BLaER1 treated with 17β-estradiol and CSF1 and Interleukin-3, amounts not matched to agents 10 nM and 100 nM (cell line): Measurements from ENCODE around the gene PRKD1.
"Not testable (repeated sequence)": the region's sequence is repeated elsewhere in the genome, so short reads cannot be mapped to it uniquely, and the experiment has no call there.

Experiments
- H3K27ac ChIP-seq, 11 experiments: shearing (Covaris generic); formaldehyde crosslinking; 2 replicates each; pipeline ENCODE4 v1.8.1; 2022
- H3K27me3 ChIP-seq, 11 experiments: shearing (Covaris generic); formaldehyde crosslinking; 2 replicates each; pipeline ENCODE4 v1.8.1; 2022
- H3K36me3 ChIP-seq, 11 experiments: shearing (Covaris generic); formaldehyde crosslinking; 2 replicates each; pipeline ENCODE4 v1.8.1; 2022
- H3K4me1 ChIP-seq, 10 experiments: shearing (Covaris generic); formaldehyde crosslinking; 2 replicates each; pipeline ENCODE4 v1.8.1; 2022
- H3K4me2 ChIP-seq, 11 experiments: shearing (Covaris generic); formaldehyde crosslinking; 2 replicates each; pipeline ENCODE4 v1.8.1; 2022
- H3K4me3 ChIP-seq, 10 experiments: shearing (Covaris generic); formaldehyde crosslinking; 2 replicates each; pipeline ENCODE4 v1.8.1; 2022
- H3K9ac ChIP-seq, 11 experiments: shearing (Covaris generic); formaldehyde crosslinking; 2 replicates each; pipeline ENCODE4 v1.8.1; 2022
- H3K9me3 ChIP-seq, 11 experiments: shearing (Covaris generic); formaldehyde crosslinking; replicated peaks in 1 of 11; 2 replicates each; pipeline ENCODE4 v1.8.1; 2022
- H4K20me1 ChIP-seq, 11 experiments: shearing (Covaris generic); formaldehyde crosslinking; 2 replicates each; pipeline ENCODE4 v1.8.1; 2022
- Cebpa-rat ChIP-seq, 11 experiments: shearing (Covaris generic); IDR thresholded peaks; 2 replicates each; pipeline ENCODE4 v1.8.1; 2022

The PRKD1 gene

GRCh38 chr14:29724991-29725390 lies 202.7 kb downstream of the PRKD1 start:
- no peak for TF ChIP-seq Cebpa-rat (IDR thresholded peaks at IDR 0.05)
- Histone ChIP-seq H3K36me3 (no peaks in the 10 kb centered on the region), H3K4me3 (no peak overlapping the region), H3K4me2 (no peak overlapping the region), H3K27ac (no peak overlapping the region), H3K27me3 (no peaks in the 10 kb centered on the region), H3K9ac (no peak overlapping the region), H3K4me1 (no peaks in the 10 kb centered on the region; a peak in 1 of 20 replicates), H3K9me3 (no peaks in the 10 kb centered on the region), H4K20me1 (no peaks in the 10 kb centered on the region)

- no peak overlapping the region for H3K9ac ChIP-seq
- no peaks in the 10 kb centered on the region for H4K20me1 ChIP-seq
- H3K27ac ChIP-seq = no peak overlapping the region
- no peak for TF ChIP-seq Cebpa-rat (IDR thresholded peaks at IDR 0.05)
- no peaks in the 10 kb centered on the region for H3K9me3 ChIP-seq
- no peak overlapping the region for H3K4me2 ChIP-seq
- no peaks in the 10 kb centered on the region for H3K36me3 ChIP-seq
- H3K27me3 ChIP-seq = no peaks in the 10 kb centered on the region
- H3K4me3 ChIP-seq = no peak overlapping the region
- no peaks in the 10 kb centered on the region; a peak in 1 of 20 replicates for H3K4me1 ChIP-seq
Observed at GRCh38 chr14:29722831-29723230, 204.8 kb downstream of the PRKD1 start.

DNA sequence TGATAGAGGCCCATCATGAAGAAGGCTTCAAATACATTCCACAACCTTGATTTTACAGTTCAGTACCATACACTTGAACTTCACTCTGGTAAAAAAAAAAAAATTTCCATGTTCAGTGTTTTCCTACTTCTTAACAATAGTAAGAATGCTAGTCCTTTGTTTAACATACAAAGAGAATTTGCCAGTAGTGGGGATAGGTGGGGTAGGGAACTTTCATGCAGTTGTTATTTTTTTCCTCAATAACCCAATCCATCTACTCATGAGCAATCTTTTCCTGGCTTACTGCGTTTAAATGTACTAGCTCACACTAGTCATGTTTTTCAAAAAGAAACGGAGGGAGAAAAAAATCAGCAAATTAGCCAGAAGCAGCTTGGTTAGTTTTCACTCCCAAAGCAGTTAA lies 206.1 kb downstream of the PRKD1 start:
- Histone ChIP-seq H4K20me1 (no peaks in the 10 kb centered on the region), H3K4me1 (peaks cover 0 to 1% (median 0%) of the 10 kb centered on the region in 10 experiments; a peak in 4 of 20 replicates), H3K9ac (no peak overlapping the region), H3K27ac (no peak overlapping the region), H3K36me3 (no peaks in the 10 kb centered on the region), H3K9me3 (no peaks in the 10 kb centered on the region), H3K4me2 (no peak overlapping the region), H3K27me3 (no peaks in the 10 kb centered on the region), H3K4me3 (no peak overlapping the region)
- no peak for TF ChIP-seq Cebpa-rat (IDR thresholded peaks at IDR 0.05)

- H3K27me3 ChIP-seq = no peaks in the 10 kb centered on the region
- H3K9me3 ChIP-seq = no peaks in the 10 kb centered on the region
Observed at GRCh38 chr14:29717901-29718300, 209.7 kb downstream of the PRKD1 start.

GRCh38 chr14:29716150-29716549 lies 211.5 kb downstream of the PRKD1 start:
- no peak for TF ChIP-seq Cebpa-rat (IDR thresholded peaks at IDR 0.05)
- Histone ChIP-seq H3K4me2 (peak overlapping the region in 7 of 11 experiments; percentile 13 to 63 (median 37); a peak in 11 of 22 replicates), H3K9me3 (no peaks in the 10 kb centered on the region)

More at GRCh38 chr14:29717901-29718300, 209.7 kb downstream of the PRKD1 start:
- Histone ChIP-seq H3K4me3 (no peak overlapping the region), H3K27ac (no peak overlapping the region), H3K9ac (no peak overlapping the region), H3K4me1 (peaks cover 0 to 17% (median 9%) of the 10 kb centered on the region in 10 experiments; a peak in 10 of 20 replicates), H4K20me1 (no peaks in the 10 kb centered on the region), H3K36me3 (no peaks in the 10 kb centered on the region), H3K4me2 (no peak overlapping the region)
- TF ChIP-seq Cebpa-rat (IDR thresholded peaks at IDR 0.05) = no peak

DNA sequence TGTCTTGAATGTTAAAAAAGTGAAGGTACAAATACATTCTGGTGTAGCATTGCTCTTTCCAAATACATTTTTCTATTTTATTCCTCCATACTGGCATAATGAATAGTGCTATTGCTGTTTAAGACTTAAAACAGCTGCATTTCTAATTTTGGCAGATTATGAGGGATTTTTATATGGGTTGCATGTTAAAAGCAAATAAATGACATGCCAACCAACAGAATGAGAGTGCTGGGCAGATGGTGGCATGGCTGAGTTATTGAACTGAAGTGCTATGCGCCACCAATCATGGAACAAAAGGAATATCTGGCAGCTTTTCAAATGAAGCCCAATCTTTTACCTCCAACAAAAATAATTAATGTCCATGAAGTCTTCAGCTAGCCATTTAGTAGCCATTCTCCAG lies 215.0 kb downstream of the PRKD1 start:
- Histone ChIP-seq H3K4me1 (peaks cover 0 to 17% (median 9%) of the 10 kb centered on the region in 10 experiments; a peak in 10 of 20 replicates), H3K27ac (no peak overlapping the region), H3K4me3 (no peak overlapping the region), H3K9me3 (no peaks in the 10 kb centered on the region), H3K36me3 (no peaks in the 10 kb centered on the region), H3K4me2 (no peak overlapping the region), H3K9ac (no peak overlapping the region), H3K27me3 (no peaks in the 10 kb centered on the region), H4K20me1 (no peaks in the 10 kb centered on the region)
- TF ChIP-seq Cebpa-rat (IDR thresholded peaks at IDR 0.05) = no peak

More at GRCh38 chr14:29716150-29716549, 211.5 kb downstream of the PRKD1 start:
- Histone ChIP-seq H3K9ac (no peak overlapping the region), H3K27me3 (no peaks in the 10 kb centered on the region), H3K4me3 (no peak overlapping the region), H3K4me1 (peaks cover 0 to 17% (median 9%) of the 10 kb centered on the region in 10 experiments; a peak in 10 of 20 replicates), H3K27ac (no peak overlapping the region), H3K36me3 (no peaks in the 10 kb centered on the region), H4K20me1 (no peaks in the 10 kb centered on the region)

DNA sequence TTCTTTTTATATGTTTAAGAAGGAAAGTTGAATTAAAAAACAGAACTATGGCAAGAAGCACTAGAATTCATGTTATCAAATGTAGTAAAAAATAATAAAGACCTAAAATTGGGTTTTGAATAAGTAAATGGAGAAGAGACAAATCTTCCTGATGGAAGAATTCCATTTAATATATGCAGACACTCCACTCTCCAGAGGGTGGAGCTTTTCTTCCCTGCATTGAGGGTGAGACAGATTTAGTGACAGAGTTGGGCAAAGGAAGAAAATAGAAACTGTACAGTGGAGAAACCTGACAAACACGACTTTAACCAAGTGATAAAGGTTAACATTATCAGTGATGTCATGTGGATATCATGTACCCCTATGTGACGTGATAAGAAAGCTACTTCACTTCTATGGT lies 217.6 kb downstream of the PRKD1 start:
- no peak for TF ChIP-seq Cebpa-rat (IDR thresholded peaks at IDR 0.05)
- Histone ChIP-seq H3K4me2 (no peak overlapping the region), H3K27ac (no peak overlapping the region), H3K4me3 (no peak overlapping the region), H4K20me1 (no peaks in the 10 kb centered on the region), H3K27me3 (no peaks in the 10 kb centered on the region), H3K4me1 (peaks cover 0 to under 1% (median 0%) of the 10 kb centered on the region in 10 experiments; a peak in 1 of 20 replicates), H3K36me3 (no peaks in the 10 kb centered on the region), H3K9ac (no peak overlapping the region), H3K9me3 (no peaks in the 10 kb centered on the region)

- H3K27ac ChIP-seq = no peak overlapping the region
- no peaks in the 10 kb centered on the region for H3K27me3 ChIP-seq
- H3K4me3 ChIP-seq = no peak overlapping the region
- no peaks in the 10 kb centered on the region for H3K9me3 ChIP-seq
- no peaks in the 10 kb centered on the region for H3K36me3 ChIP-seq
- H3K4me1 ChIP-seq = no peaks in the 10 kb centered on the region
- TF ChIP-seq Cebpa-rat (IDR thresholded peaks at IDR 0.05) = no peak
- no peak overlapping the region for H3K9ac ChIP-seq
- no peaks in the 10 kb centered on the region for H4K20me1 ChIP-seq
- H3K4me2 ChIP-seq = no peak overlapping the region
Observed at GRCh38 chr14:29709490-29709889, 218.2 kb downstream of the PRKD1 start.

DNA sequence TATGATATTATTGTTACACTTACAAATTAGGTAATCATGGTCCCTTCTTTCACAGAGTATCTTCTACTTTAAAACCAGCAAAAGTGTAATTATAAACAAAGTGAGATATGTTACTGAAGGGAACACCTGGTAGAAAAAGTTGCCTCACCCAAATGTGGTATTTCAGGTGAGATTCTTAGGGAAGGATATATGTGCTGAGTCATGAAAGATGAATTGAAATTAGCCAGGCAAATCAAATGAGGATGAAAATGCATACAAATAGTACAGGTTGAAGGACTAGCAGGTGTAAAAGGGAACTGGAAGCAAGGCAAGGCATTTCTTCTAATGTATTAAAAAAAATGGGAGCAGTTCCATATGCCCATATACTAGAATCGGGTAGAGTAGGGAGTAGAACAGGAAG lies 220.9 kb downstream of the PRKD1 start:
- no peak overlapping the region for H3K9ac ChIP-seq
- H3K36me3 ChIP-seq = no peaks in the 10 kb centered on the region
- no peak overlapping the region for H3K4me2 ChIP-seq
- no peaks in the 10 kb centered on the region for H3K4me1 ChIP-seq
- TF ChIP-seq Cebpa-rat (IDR thresholded peaks at IDR 0.05) = no peak
- no peaks in the 10 kb centered on the region for H3K9me3 ChIP-seq
- no peak overlapping the region for H3K4me3 ChIP-seq
- no peaks in the 10 kb centered on the region for H4K20me1 ChIP-seq
- no peaks in the 10 kb centered on the region for H3K27me3 ChIP-seq
- H3K27ac ChIP-seq = no peak overlapping the region

DNA sequence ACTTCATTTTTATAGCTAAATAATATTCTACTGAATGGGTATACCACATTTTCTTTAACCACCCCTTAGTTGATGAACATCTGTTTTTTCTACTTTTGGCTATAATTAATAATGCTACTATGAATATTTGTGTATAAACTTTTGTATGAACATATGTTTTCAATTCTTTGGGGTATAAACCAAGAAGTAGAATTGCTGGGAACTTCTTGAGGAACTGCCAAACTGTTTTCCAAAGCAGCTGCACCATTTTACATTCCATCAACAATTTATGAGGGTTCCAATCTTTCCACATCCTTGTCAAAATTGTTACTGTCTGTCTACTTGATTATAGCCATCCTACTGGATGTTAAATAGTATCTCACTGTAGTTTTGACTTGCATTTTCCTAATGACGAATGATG lies 221.8 kb downstream of the PRKD1 start:
- Histone ChIP-seq H3K27ac (no peak overlapping the region), H3K4me2 (no peak overlapping the region), H3K9ac (no peak overlapping the region), H3K27me3 (no peaks in the 10 kb centered on the region), H3K4me1 (no peaks in the 10 kb centered on the region), H3K9me3 (no peaks in the 10 kb centered on the region), H3K4me3 (no peak overlapping the region), H3K36me3 (no peaks in the 10 kb centered on the region), H4K20me1 (no peaks in the 10 kb centered on the region)
- no peak for TF ChIP-seq Cebpa-rat (IDR thresholded peaks at IDR 0.05)

DNA sequence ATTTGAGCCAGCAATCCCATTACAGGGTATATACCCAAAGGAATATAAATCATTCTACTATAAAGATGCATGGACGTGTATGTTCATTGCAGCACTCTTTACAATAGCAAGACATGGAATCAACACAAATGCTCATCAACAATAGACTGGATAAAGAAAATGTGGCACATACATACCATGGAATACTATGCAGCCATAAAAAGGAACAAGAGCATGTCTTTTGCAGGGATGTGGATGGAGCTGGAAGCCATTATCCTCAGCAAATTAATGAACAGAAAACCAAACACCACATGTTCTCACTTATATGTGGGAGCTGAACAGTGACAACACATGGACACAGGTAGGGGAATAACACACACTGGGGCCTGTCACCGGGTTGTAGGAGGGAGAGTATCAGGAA lies 238.1 kb downstream of the PRKD1 start:
- H3K36me3 ChIP-seq, H3K27ac ChIP-seq, H3K27me3 ChIP-seq, H3K4me2 ChIP-seq, H3K4me3 ChIP-seq, H3K4me1 ChIP-seq, H3K9ac ChIP-seq, H4K20me1 ChIP-seq, H3K9me3 ChIP-seq: not testable (repeated sequence)
